LNCaP clone FGC (cell line): ENCODE results near the gene NAGLU.
"Not testable (repeated sequence)": the region's sequence is repeated elsewhere in the genome, so short reads cannot be mapped to it uniquely, and the experiment has no call there.

Experiments
- DNase-seq: peaks from one replicate; pipeline ENCODE4 v3.0.0-alpha.2; 2011; ENCODE audit warnings: low read depth
- H3K4me3 ChIP-seq: 2 replicates; pipeline ENCODE4 v1.5.1; 2011; ENCODE audit warnings: mild to moderate bottlenecking, low read depth, low read length, control low read depth
- CTCF ChIP-seq: IDR thresholded peaks from 2 replicates; pipeline ENCODE4 v1.5.1; 2012; ENCODE audit warnings: mild to moderate bottlenecking; ENCODE audit not compliant: control insufficient read depth, insufficient read depth; ENCODE audit errors: extremely low read depth

NAGLU gene

GRCh38 chr17:42543190-42544079, 7.4 kb downstream of the NAGLU start:
- no peak for DNase-seq
- no peak overlapping the region for H3K4me3 ChIP-seq
- no peak for TF ChIP-seq CTCF

DNA sequence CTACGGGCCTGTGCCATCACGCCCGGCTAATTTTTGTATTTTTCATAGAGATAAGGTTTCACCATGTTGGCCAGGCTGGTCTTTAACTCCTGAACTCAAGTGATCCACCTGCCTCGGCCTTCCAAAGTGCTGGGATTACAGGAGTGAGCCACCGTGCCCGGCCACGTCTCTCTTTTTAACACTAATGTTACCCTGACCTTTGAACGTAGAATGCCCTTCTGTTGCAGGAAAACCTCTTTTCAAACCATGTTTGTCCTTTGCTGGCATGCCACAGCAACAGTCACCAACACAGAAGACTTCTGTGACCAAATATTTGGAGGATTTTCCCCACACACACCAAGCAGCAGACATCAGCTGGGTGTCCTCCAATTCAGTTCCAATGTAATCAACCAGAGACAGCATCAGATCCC, 8.8 kb downstream of the NAGLU start:
- DNase-seq = no peak
- H3K4me3 ChIP-seq = no peak overlapping the region
- TF ChIP-seq CTCF = no peak

GRCh38 chr17:42545755-42546505, 9.9 kb downstream of the NAGLU start:
- not testable (repeated sequence) for H3K4me3 ChIP-seq, DNase-seq

DNA sequence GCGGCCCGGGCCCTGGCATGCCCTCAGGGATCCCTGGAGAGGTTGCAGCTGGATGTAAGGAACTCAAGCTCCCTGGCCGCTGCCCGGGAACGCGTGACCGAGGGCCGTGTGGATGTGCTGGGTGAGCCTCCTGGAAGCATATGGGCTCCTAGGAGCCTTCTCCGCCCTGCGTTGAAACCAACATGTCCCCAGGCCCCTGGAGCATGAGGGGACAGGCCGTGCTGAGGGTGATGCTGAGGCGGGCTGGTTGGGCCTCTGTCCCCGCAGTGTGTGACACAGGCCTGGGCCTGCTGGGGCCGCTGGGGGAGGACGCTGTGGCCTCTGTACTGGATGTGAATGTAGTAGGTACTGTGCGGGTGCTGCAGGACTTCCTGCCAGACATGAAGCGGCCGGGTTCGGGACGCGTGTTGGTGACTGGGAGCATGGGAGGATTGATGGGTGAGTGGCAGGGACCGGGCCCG, 11.0 kb downstream of the NAGLU start:
- no peak for TF ChIP-seq CTCF
- no peak overlapping the region for H3K4me3 ChIP-seq
- DNase-seq = no peak

GRCh38 chr17:42547698-42548069, 11.6 kb downstream of the NAGLU start:
- H3K4me3 ChIP-seq = no peak overlapping the region
- no peak for TF ChIP-seq CTCF
- no peak for DNase-seq

- TF ChIP-seq CTCF = no peak
- DNase-seq = no peak
- no peak overlapping the region for H3K4me3 ChIP-seq
These were observed 12.2 kb downstream of the NAGLU start for GRCh38 chr17:42548070-42548837.

DNA sequence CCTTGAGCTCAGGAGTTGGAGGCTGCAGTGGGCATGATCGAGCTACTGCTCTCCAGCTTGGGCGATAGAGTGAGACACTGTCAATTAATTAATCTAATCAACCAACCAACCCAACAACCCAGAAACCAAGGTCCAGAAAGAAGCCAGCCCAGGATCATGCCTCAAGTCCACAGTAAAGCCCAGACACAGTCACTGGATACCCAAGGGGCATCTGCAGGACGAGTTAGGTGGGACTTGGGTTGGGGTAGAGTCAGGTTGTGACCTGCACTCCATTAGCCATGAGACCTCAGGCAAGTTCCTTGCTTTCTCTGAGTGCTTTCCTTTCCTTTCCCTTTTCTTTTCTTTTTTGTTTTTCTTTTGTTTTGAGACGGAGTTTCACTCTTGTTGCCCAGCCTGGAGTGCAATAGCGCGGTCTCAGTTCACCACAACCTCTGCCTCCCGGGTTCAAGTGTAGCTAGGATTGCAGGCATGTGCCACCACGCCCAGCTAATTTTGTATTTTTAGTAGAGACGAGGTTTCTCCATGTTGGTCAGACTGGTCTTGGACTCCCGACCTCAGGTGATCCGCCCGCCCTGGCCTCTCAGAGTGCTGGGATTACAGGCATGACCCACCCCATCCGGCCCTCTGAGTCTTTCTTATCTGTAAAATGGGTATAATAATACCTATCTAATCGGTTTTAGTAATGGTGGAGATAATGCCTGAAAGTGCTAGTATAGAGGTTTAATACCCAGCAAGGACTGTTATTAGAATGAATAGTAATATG, 13.1 kb downstream of the NAGLU start:
- no peak overlapping the region for H3K4me3 ChIP-seq
- TF ChIP-seq CTCF = no peak
- DNase-seq = no peak

DNA sequence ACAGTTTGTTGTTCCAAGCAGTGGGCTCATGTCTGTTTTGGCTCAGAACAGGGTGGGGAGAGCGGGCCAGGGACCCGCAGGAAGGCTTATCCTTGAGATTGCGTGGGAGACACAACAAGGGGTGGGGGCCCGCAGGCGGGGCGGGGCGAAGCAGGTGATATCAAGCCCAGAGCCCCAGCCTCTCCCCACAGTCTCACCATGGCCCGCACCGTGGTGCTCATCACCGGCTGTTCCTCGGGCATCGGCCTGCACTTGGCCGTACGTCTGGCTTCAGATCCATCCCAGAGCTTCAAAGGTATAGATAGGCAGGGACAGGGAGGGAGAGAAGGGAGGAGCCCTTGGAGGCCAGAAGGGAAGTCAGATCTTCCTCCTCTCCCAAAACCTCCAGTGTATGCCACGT, 16.7 kb downstream of the NAGLU start, which contains the start of gene HSD17B1:
Gene HSD17B1 (plus strand): TSS at position 188 of the 400 bp plus-strand sequence. CDS start 11 bp downstream, at position 199.
- not testable (repeated sequence) for DNase-seq

More for the DNA sequence above, 16.7 kb downstream of the NAGLU start, which contains the start of gene HSD17B1:
- peak within 1 kb of the TSS; percentile 87 for H3K4me3 ChIP-seq
